H9 (cell line): ENCODE data around the gene MTNR1B. TPM values are rescaled to one million over a fixed set of nuclear protein-coding genes. Genes with fewer than 3 reads are reported as not detected.

Experiments used
- DNase-seq: peaks from one replicate; pipeline ENCODE4 v3.0.0-alpha.2; 2017
- H2AFZ ChIP-seq: one replicate; pipeline ENCODE4 v1.6.1; 2013; ENCODE audit warnings: mild to moderate bottlenecking, low read length, control low read depth, moderate library complexity
- H2AK5ac ChIP-seq: 2 replicates; pipeline ENCODE4 v1.6.1; 2013; ENCODE audit warnings: low read length, control low read depth, mixed read lengths; ENCODE audit not compliant: insufficient read length
- H2BK120ac ChIP-seq: one replicate; pipeline ENCODE4 v1.6.1; 2013; ENCODE audit warnings: low read depth, mild to moderate bottlenecking, low read length, control low read depth, inconsistent platforms; ENCODE audit not compliant: poor library complexity, severe bottlenecking
- H2BK12ac ChIP-seq: 2 replicates; pipeline ENCODE4 v1.6.1; 2013; ENCODE audit warnings: low read length, control low read depth, mixed read lengths, low read depth; ENCODE audit not compliant: insufficient read length
- H2BK15ac ChIP-seq: 2 replicates; pipeline ENCODE4 v1.6.1; 2013; ENCODE audit warnings: low read depth, low read length, control low read depth
- H2BK20ac ChIP-seq: one replicate; pipeline ENCODE4 v1.6.1; 2013; ENCODE audit warnings: low read depth, mild to moderate bottlenecking, low read length, control low read depth, inconsistent platforms; ENCODE audit not compliant: poor library complexity, severe bottlenecking
- H2BK5ac ChIP-seq: 2 replicates; pipeline ENCODE4 v1.6.1; 2013; ENCODE audit warnings: low read length, control low read depth, mixed read lengths; ENCODE audit not compliant: insufficient read length
- H3K14ac ChIP-seq: 2 replicates; pipeline ENCODE4 v1.6.1; 2013; ENCODE audit warnings: low read length, control low read depth; ENCODE audit not compliant: insufficient read depth
- H3K18ac ChIP-seq: 2 replicates; pipeline ENCODE4 v1.6.1; 2013; ENCODE audit warnings: low read depth, mild to moderate bottlenecking, mixed read lengths, low read length, control low read depth; ENCODE audit not compliant: insufficient read length
- H3K23ac ChIP-seq: 2 replicates; pipeline ENCODE4 v1.6.1; 2013; ENCODE audit warnings: low read length, control low read depth, mixed read lengths, low read depth; ENCODE audit not compliant: insufficient read length
- H3K23me2 ChIP-seq: 2 replicates; pipeline ENCODE4 v1.6.1; 2013; ENCODE audit warnings: low read depth, mild to moderate bottlenecking, mixed read lengths, low read length, control low read depth; ENCODE audit not compliant: insufficient read length, poor library complexity, severe bottlenecking
- H3K27ac ChIP-seq: 2 replicates; pipeline ENCODE4 v1.5.1; 2013; ENCODE audit warnings: low read length, control low read depth, mixed read lengths, low read depth; ENCODE audit not compliant: insufficient read length
- H3K27me3 ChIP-seq: 2 replicates; pipeline ENCODE4 v1.6.1; 2013; ENCODE audit warnings: low read length, control low read depth, inconsistent platforms; ENCODE audit not compliant: insufficient read depth
- H3K4ac ChIP-seq: 2 replicates; pipeline ENCODE4 v1.6.1; 2013; ENCODE audit warnings: low read depth, mild to moderate bottlenecking, control low read depth, inconsistent platforms, low read length, moderate library complexity
- H3K4me1 ChIP-seq: 2 replicates; pipeline ENCODE4 v1.6.1; 2013; ENCODE audit warnings: low read length, control low read depth, inconsistent platforms; ENCODE audit not compliant: insufficient read depth
- H3K4me2 ChIP-seq: 2 replicates; pipeline ENCODE4 v1.6.1; 2013; ENCODE audit warnings: low read length, control low read depth, mixed read lengths; ENCODE audit not compliant: insufficient read length, insufficient read depth
- H3K56ac ChIP-seq: 2 replicates; pipeline ENCODE4 v1.6.1; 2013; ENCODE audit warnings: low read depth, mild to moderate bottlenecking, mixed read lengths, low read length, control low read depth; ENCODE audit not compliant: insufficient read length
- H3K79me1 ChIP-seq: 2 replicates; pipeline ENCODE4 v1.6.1; 2013; ENCODE audit warnings: low read depth, mild to moderate bottlenecking, moderate library complexity, low read length, control low read depth, inconsistent platforms; ENCODE audit not compliant: insufficient read depth, poor library complexity, severe bottlenecking
- H3K79me2 ChIP-seq: 2 replicates; pipeline ENCODE4 v1.6.1; 2013; ENCODE audit warnings: low read length, control low read depth, inconsistent platforms; ENCODE audit not compliant: insufficient read depth
- H3K9ac ChIP-seq: 2 replicates; pipeline ENCODE4 v1.6.1; 2013; ENCODE audit warnings: low read length, control low read depth, mixed read lengths; ENCODE audit not compliant: insufficient read length; ENCODE audit errors: extremely low read depth
- H3K9me3 ChIP-seq: one replicate; pipeline ENCODE4 v1.6.1; 2013; ENCODE audit warnings: low read depth, low read length, inconsistent platforms; ENCODE audit not compliant: control insufficient read depth
- H3T11ph ChIP-seq: one replicate; pipeline ENCODE4 v1.6.1; 2013; ENCODE audit warnings: mild to moderate bottlenecking, low read length, control low read depth, inconsistent platforms
- H4K20me1 ChIP-seq: one replicate; pipeline ENCODE4 v1.6.1; 2013; ENCODE audit not compliant: control insufficient read depth, insufficient read length, insufficient read depth
- H4K5ac ChIP-seq: 2 replicates; pipeline ENCODE4 v1.6.1; 2013; ENCODE audit warnings: low read depth, mild to moderate bottlenecking, mixed read lengths, low read length, control low read depth; ENCODE audit not compliant: insufficient read length
- H4K8ac ChIP-seq: replicated peaks from 2 replicates; pipeline ENCODE4 v1.6.1; 2013; ENCODE audit warnings: low read length, control low read depth, mixed read lengths, low read depth; ENCODE audit not compliant: insufficient read length
- H4K91ac ChIP-seq: 2 replicates; pipeline ENCODE4 v1.6.1; 2013; ENCODE audit warnings: low read depth, mild to moderate bottlenecking, moderate library complexity, mixed read lengths, low read length, control low read depth; ENCODE audit not compliant: insufficient read length
- H3K27ac Mint-ChIP-seq, 3 experiments: 2 replicates in 2 of 3; 3 replicates in 1 of 3; pipeline ENCODE4 v1.8.0; 2020 to 2021; ENCODE audit warnings: mixed read lengths in 3 of 3, mild to moderate bottlenecking in 1 of 3, moderate library complexity in 1 of 3
- H3K27me3 Mint-ChIP-seq: 2 replicates; pipeline ENCODE4 v1.8.0; 2021; ENCODE audit warnings: low read depth, mild to moderate bottlenecking, moderate library complexity, mixed read lengths
- H3K36me3 Mint-ChIP-seq, 3 experiments: 2 replicates in 2 of 3; 3 replicates in 1 of 3; pipeline ENCODE4 v1.8.0; 2020 to 2021; ENCODE audit warnings: low read depth in 3 of 3, mixed read lengths in 3 of 3; ENCODE audit not compliant: insufficient read depth in 1 of 3
- H3K4me1 Mint-ChIP-seq, 2 experiments: 2 replicates each; pipeline ENCODE4 v1.8.0; 2020; ENCODE audit warnings: mixed read lengths in 2 of 2
- H3K4me3 Mint-ChIP-seq, 2 experiments: 2 replicates in 1 of 2; 3 replicates in 1 of 2; pipeline ENCODE4 v1.8.0; 2020 to 2021; ENCODE audit warnings: mild to moderate bottlenecking in 2 of 2, mixed read lengths in 2 of 2, moderate library complexity in 1 of 2
- H3K9me3 Mint-ChIP-seq, 2 experiments: 2 replicates in 1 of 2; 3 replicates in 1 of 2; pipeline ENCODE4 v1.8.0; 2020; ENCODE audit warnings: mild to moderate bottlenecking in 2 of 2, mixed read lengths in 2 of 2, moderate library complexity in 1 of 2
- CTCF ChIP-seq: fragments of 200-600 bp; sonication (generic); conservative IDR thresholded peaks from 3 replicates; pipeline ENCODE4 v1.8.0; 2021; ENCODE audit warnings: antibody characterized with exemption, mild to moderate bottlenecking
- WGBS: extraction: QIAGEN DNeasy Blood & Tissue Kit; methylation state at CpG from one replicate; pipeline ENCODE4 v1.1.7; 2013; ENCODE audit warnings: missing lambda C conversion rate, low lambda C conversion rate, mixed read lengths; ENCODE audit not compliant: insufficient read length; ENCODE audit errors: extremely low coverage; 5-methylcytosine and 5-hydroxymethylcytosine counted together
- total RNA-seq: library from RNA; stranded (reverse); gene quantifications from 2 replicates; pipeline ENCODE4 v1.2.1, GENCODE V29; 2021

MTNR1B gene
- total RNA-seq, 1 experiment from 2014 or later = not detected

- Mint-ChIP-seq H3K4me1 (peaks cover 7 to 18% of the 10 kb centered on the region in 2 experiments), H3K27ac (no peak overlapping the region), H3K27me3 (no peaks in the 10 kb centered on the region; the same call in 1 of the 2 replicates), H3K4me3 (no peak overlapping the region), H3K9me3 (peaks cover 11 to 14% of the 10 kb centered on the region in 2 experiments), H3K36me3 (peaks cover 4 to 23% (median 14%) of the 10 kb centered on the region in 3 experiments; a peak in 6 of 7 replicates)
- no peak overlapping the region for H2BK12ac ChIP-seq
- no peaks in the 10 kb centered on the region for H3K79me2 ChIP-seq
- no peak overlapping the region for H3K4me2 ChIP-seq
- no CpG with 5 or more reads among the region's 9 CpGs for WGBS
- H2BK120ac ChIP-seq = no peak overlapping the region
- H4K8ac ChIP-seq = no peak overlapping the region
- H4K91ac ChIP-seq = no peak overlapping the region
- H2BK15ac ChIP-seq = no peak overlapping the region
- TF ChIP-seq CTCF = peak; percentile 41; the same call in 2 of the 3 replicates
- no peaks in the 10 kb centered on the region for H4K20me1 ChIP-seq
- H2AFZ ChIP-seq = no peak overlapping the region
- no peak overlapping the region for H2BK5ac ChIP-seq
- H3K9ac ChIP-seq = no peak overlapping the region
- no peak overlapping the region for H2BK20ac ChIP-seq
- H3K27ac ChIP-seq = no peak overlapping the region
- H3K79me1 ChIP-seq = no peaks in the 10 kb centered on the region
- H3K27me3 ChIP-seq = no peaks in the 10 kb centered on the region
- no peak overlapping the region for H3K23ac ChIP-seq
- H3K14ac ChIP-seq = no peak overlapping the region
- no peak overlapping the region for H3T11ph ChIP-seq
- no peak overlapping the region for H3K18ac ChIP-seq
- no peak overlapping the region for H3K4ac ChIP-seq
- DNase-seq = no peak
- H2AK5ac ChIP-seq = no peak overlapping the region
- H3K23me2 ChIP-seq = no peaks in the 10 kb centered on the region
- H3K9me3 ChIP-seq = no peaks in the 10 kb centered on the region
- no peak overlapping the region for H4K5ac ChIP-seq
- H3K4me1 ChIP-seq = no peaks in the 10 kb centered on the region
- no peak overlapping the region for H3K56ac ChIP-seq
Observed at GRCh38 chr11:93017821-93018690, 48.6 kb downstream of the MTNR1B start.
